Endothelial cell of umbilical vein (primary cell): Measurements from ENCODE around the gene EFHC1.

ENCODE experiments used
- EZH2 ChIP-seq: IDR thresholded peaks from 2 replicates; pipeline ENCODE4 v1.6.1; 2012; ENCODE audit warnings: borderline replicate concordance, low read depth, mild to moderate bottlenecking, moderate library complexity, low read length, inconsistent platforms; ENCODE audit not compliant: severe bottlenecking
- FOS ChIP-seq: IDR thresholded peaks from 2 replicates; pipeline ENCODE4 v1.6.1; 2011; ENCODE audit warnings: mild to moderate bottlenecking, low read length, moderate library complexity, borderline replicate concordance; ENCODE audit not compliant: insufficient read depth
- GATA2 ChIP-seq: IDR thresholded peaks from 2 replicates; pipeline ENCODE4 v1.7.0; 2011; ENCODE audit warnings: low read depth, mild to moderate bottlenecking, moderate library complexity, mixed read lengths, low read length; ENCODE audit not compliant: insufficient read length, insufficient read depth
- JUN ChIP-seq: IDR thresholded peaks from 2 replicates; pipeline ENCODE4 v1.6.1; 2011; ENCODE audit warnings: borderline replicate concordance, low read depth; ENCODE audit not compliant: insufficient read length, insufficient read depth
- MYC ChIP-seq: IDR thresholded peaks from one replicate; pipeline ENCODE4 v1.6.1; 2011; ENCODE audit warnings: mild to moderate bottlenecking, low read depth, low read length
- POLR2A ChIP-seq: IDR thresholded peaks from 2 replicates; pipeline ENCODE4 v1.6.1; 2012; ENCODE audit warnings: low read depth, mild to moderate bottlenecking, control low read depth, low read length
- POLR2AphosphoS5 ChIP-seq: IDR thresholded peaks from 2 replicates; pipeline ENCODE4 v1.6.1; 2012; ENCODE audit warnings: low read depth, mild to moderate bottlenecking, control low read depth, low read length, moderate library complexity; ENCODE audit not compliant: insufficient read depth
- TF ChIP-seq, protein P1 (sequence below), 2 donors: IDR thresholded peaks; 1 replicate in 1 of 2; 2 replicates in 1 of 2; pipeline ENCODE4 v1.5.1; 2011; ENCODE audit warnings: low read length in 2 of 2, mild to moderate bottlenecking in 2 of 2, moderate library complexity in 2 of 2, control low read depth in 1 of 2, inconsistent platforms in 1 of 2, low read depth in 1 of 2; ENCODE audit not compliant: insufficient read depth in 1 of 2; ENCODE audit errors: extremely low read depth in 1 of 2

DNA sequence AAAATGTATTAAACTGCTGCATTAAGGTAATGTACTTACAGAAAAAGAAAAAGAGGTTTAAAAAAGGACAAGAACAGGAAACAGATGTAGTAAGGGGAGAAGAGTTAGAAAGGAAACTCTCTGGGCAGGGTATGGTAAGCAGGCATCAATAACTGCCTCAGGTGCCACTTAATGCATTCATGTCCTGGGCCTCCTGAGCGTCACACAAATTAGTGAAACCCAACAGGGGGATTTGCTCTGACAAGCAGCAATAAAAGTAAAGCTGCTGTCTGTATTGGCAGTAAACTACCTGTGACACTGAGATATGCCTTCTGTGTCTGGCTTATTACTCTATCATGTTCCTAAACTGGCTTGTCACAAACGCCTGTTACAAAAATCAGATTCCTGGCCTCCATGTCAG lies 1.5 kb upstream of the EFHC1 start:
- TF ChIP-seq, protein P1, sequence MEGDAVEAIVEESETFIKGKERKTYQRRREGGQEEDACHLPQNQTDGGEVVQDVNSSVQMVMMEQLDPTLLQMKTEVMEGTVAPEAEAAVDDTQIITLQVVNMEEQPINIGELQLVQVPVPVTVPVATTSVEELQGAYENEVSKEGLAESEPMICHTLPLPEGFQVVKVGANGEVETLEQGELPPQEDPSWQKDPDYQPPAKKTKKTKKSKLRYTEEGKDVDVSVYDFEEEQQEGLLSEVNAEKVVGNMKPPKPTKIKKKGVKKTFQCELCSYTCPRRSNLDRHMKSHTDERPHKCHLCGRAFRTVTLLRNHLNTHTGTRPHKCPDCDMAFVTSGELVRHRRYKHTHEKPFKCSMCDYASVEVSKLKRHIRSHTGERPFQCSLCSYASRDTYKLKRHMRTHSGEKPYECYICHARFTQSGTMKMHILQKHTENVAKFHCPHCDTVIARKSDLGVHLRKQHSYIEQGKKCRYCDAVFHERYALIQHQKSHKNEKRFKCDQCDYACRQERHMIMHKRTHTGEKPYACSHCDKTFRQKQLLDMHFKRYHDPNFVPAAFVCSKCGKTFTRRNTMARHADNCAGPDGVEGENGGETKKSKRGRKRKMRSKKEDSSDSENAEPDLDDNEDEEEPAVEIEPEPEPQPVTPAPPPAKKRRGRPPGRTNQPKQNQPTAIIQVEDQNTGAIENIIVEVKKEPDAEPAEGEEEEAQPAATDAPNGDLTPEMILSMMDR (IDR thresholded peaks at IDR 0.05; ENCODE audit: extremely low read depth in 1 of 2, insufficient read depth in 1 of 2, low read depth in 1 of 2, low read length in 2 of 2) = no peak
- TF ChIP-seq EZH2 (no peak), POLR2AphosphoS5 (no peak), POLR2A (no peak), MYC (no peak), GATA2 (no peak), JUN (no peak), FOS (no peak)
